ENCODE results near the gene MCRIP1. TPM values are rescaled to one million over a fixed set of nuclear protein-coding genes. Genes with fewer than 3 reads are reported as not detected.

The MCRIP1 gene
- total and polyA plus RNA-seq, 2 of the 13 experiments (the other 11 are each of a cell fraction or from before 2014, with no cell fraction given): 79.7 to 84.9 TPM

- TF ChIP-seq, protein P1, sequence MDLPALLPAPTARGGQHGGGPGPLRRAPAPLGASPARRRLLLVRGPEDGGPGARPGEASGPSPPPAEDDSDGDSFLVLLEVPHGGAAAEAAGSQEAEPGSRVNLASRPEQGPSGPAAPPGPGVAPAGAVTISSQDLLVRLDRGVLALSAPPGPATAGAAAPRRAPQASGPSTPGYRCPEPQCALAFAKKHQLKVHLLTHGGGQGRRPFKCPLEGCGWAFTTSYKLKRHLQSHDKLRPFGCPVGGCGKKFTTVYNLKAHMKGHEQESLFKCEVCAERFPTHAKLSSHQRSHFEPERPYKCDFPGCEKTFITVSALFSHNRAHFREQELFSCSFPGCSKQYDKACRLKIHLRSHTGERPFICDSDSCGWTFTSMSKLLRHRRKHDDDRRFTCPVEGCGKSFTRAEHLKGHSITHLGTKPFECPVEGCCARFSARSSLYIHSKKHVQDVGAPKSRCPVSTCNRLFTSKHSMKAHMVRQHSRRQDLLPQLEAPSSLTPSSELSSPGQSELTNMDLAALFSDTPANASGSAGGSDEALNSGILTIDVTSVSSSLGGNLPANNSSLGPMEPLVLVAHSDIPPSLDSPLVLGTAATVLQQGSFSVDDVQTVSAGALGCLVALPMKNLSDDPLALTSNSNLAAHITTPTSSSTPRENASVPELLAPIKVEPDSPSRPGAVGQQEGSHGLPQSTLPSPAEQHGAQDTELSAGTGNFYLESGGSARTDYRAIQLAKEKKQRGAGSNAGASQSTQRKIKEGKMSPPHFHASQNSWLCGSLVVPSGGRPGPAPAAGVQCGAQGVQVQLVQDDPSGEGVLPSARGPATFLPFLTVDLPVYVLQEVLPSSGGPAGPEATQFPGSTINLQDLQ (CRISPR knock-in tag; IDR thresholded peaks at IDR 0.05): 0 out of 2 replicates have a peak, but pooled peaks have one; percentile 85
- TF ChIP-seq NFE2L2 (IDR thresholded peaks at IDR 0.05; ENCODE audit: low read length) (no peak), POLR2AphosphoS5 (IDR thresholded peaks at IDR 0.05; ENCODE audit: low read depth, low read length) (peak; percentile 94), REL (CRISPR knock-in tag; conservative IDR thresholded peaks at IDR 0.05) (peak; percentile 85; the same call in 1 of the 2 replicates), SPEN (CRISPR knock-in tag; IDR thresholded peaks at IDR 0.05; ENCODE audit: low read depth) (peak; percentile 96), ZSCAN29 (CRISPR knock-in tag; conservative IDR thresholded peaks at IDR 0.05) (no peak), JARID2 (CRISPR knock-in tag; IDR thresholded peaks at IDR 0.05; ENCODE audit: insufficient replicate concordance) (peak; percentile 89), ZNF740 (CRISPR knock-in tag; IDR thresholded peaks at IDR 0.05) (0 out of 2 replicates have a peak, but pooled peaks have one; percentile 83), PHB2 (IDR thresholded peaks at IDR 0.05; ENCODE audit: partially characterized antibody) (no peak), CEBPB (IDR thresholded peaks at IDR 0.05; ENCODE audit: borderline replicate concordance, low read depth, low read length) (peak; percentile 99), HCFC1 (IDR thresholded peaks at IDR 0.05; ENCODE audit: low read depth, low read length) (peak; percentile 65), ZNF788 (CRISPR knock-in tag; IDR thresholded peaks at IDR 0.05; ENCODE audit: borderline replicate concordance) (peak; percentile 85), ZNF484 (CRISPR knock-in tag; IDR thresholded peaks at IDR 0.05; ENCODE audit: borderline replicate concordance, low read depth) (no peak), ZNF441 (CRISPR knock-in tag; IDR thresholded peaks at IDR 0.05; ENCODE audit: borderline replicate concordance) (peak; percentile 33; the same call in 1 of the 2 replicates), CBFB (CRISPR knock-in tag; IDR thresholded peaks at IDR 0.05) (peak; percentile 87), ZIK1 (CRISPR knock-in tag; IDR thresholded peaks at IDR 0.05; ENCODE audit: borderline replicate concordance, low read depth) (peak; percentile 70), SNRNP70 (IDR thresholded peaks at IDR 0.05; ENCODE audit: low read depth, low read length) (no peak)
- TF ChIP-seq, protein P2, sequence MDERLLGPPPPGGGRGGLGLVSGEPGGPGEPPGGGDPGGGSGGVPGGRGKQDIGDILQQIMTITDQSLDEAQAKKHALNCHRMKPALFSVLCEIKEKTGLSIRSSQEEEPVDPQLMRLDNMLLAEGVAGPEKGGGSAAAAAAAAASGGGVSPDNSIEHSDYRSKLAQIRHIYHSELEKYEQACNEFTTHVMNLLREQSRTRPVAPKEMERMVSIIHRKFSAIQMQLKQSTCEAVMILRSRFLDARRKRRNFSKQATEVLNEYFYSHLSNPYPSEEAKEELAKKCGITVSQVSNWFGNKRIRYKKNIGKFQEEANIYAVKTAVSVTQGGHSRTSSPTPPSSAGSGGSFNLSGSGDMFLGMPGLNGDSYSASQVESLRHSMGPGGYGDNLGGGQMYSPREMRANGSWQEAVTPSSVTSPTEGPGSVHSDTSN (CRISPR knock-in tag; IDR thresholded peaks at IDR 0.05): no peak
- TF ChIP-seq, protein P3, sequence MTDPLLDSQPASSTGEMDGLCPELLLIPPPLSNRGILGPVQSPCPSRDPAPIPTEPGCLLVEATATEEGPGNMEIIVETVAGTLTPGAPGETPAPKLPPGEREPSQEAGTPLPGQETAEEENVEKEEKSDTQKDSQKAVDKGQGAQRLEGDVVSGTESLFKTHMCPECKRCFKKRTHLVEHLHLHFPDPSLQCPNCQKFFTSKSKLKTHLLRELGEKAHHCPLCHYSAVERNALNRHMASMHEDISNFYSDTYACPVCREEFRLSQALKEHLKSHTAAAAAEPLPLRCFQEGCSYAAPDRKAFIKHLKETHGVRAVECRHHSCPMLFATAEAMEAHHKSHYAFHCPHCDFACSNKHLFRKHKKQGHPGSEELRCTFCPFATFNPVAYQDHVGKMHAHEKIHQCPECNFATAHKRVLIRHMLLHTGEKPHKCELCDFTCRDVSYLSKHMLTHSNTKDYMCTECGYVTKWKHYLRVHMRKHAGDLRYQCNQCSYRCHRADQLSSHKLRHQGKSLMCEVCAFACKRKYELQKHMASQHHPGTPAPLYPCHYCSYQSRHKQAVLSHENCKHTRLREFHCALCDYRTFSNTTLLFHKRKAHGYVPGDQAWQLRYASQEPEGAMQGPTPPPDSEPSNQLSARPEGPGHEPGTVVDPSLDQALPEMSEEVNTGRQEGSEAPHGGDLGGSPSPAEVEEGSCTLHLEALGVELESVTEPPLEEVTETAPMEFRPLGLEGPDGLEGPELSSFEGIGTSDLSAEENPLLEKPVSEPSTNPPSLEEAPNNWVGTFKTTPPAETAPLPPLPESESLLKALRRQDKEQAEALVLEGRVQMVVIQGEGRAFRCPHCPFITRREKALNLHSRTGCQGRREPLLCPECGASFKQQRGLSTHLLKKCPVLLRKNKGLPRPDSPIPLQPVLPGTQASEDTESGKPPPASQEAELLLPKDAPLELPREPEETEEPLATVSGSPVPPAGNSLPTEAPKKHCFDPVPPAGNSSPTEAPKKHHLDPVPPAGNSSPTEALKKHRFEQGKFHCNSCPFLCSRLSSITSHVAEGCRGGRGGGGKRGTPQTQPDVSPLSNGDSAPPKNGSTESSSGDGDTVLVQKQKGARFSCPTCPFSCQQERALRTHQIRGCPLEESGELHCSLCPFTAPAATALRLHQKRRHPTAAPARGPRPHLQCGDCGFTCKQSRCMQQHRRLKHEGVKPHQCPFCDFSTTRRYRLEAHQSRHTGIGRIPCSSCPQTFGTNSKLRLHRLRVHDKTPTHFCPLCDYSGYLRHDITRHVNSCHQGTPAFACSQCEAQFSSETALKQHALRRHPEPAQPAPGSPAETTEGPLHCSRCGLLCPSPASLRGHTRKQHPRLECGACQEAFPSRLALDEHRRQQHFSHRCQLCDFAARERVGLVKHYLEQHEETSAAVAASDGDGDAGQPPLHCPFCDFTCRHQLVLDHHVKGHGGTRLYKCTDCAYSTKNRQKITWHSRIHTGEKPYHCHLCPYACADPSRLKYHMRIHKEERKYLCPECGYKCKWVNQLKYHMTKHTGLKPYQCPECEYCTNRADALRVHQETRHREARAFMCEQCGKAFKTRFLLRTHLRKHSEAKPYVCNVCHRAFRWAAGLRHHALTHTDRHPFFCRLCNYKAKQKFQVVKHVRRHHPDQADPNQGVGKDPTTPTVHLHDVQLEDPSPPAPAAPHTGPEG (CRISPR knock-in tag; IDR thresholded peaks at IDR 0.05): peak; percentile 60; the same call in 1 of the 2 replicates
These were observed 27.9 kb upstream of the MCRIP1 start (continued) for GRCh38 chr17:81860756-81861568.
